GM19035 (cell line): ENCODE results near the gene PTPRT.
"Not testable (repeated sequence)": the region's sequence is repeated elsewhere in the genome, so short reads cannot be mapped to it uniquely, and the experiment has no call there.

ENCODE experiments used
- ATAC-seq: cut with Tn5 transposase; IDR thresholded peaks from one replicate; pipeline ENCODE4 v1.9.1; 2021; ENCODE audit not compliant: unreplicated experiment

PTPRT gene

DNA sequence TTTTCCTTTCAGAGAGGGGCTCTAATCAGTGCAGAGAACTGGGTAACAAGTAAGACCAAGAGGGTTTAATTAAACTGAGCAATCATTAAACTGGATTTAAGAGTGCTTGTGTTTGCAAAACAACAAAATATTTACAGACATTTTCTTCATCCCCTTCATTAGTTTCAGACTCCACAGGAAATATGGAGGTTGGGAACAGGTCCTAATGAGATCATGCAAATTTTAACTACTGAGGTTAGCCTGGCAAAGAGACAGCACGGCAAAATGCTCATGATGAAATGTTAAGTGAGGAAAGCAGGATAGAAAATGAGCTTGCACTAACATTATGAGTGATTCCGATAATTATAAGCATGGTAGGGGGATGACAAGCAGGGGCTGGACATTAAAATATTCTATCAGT is 268.9 kb downstream of the PTPRT start:
- no peak for ATAC-seq

DNA sequence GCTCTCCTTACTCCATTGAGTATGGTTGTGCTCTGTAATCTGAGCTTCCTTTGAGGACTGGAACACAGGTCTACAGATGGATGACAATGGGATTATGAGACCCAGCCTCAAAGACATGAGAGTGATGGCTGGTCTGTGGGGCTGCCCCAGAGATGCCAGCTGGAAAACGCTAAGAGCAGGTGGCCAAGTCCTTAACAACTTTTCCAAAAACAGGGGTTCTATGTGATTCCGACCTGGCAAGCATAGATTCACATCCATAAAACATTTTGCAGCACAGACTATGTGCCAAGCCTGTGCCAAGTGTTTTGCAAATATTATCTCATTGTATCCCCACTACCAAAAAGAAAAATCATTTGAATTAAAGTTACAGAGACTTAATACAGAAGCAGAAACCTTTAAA is 270.4 kb downstream of the PTPRT start:
- ATAC-seq = no peak

DNA sequence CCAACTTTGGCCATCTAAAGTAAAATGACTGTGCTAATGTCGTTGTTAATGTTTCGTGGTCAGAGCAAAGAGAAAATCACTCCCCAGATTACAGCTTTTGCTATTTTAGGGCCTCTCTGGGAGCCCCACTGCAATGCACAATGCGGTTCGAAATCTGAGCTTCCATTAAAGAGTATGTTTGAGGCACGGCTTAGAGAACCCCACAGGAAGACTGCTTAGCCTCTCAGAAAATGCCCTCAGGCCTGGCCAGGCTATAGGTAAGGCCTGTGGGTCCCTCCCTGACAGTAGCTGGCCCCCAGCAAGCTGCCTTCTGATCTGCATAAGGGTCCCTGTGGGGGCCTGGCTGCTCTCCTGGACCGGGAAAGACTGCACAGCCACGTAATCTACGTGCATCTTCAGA is 274.6 kb downstream of the PTPRT start:
- no peak for ATAC-seq

DNA sequence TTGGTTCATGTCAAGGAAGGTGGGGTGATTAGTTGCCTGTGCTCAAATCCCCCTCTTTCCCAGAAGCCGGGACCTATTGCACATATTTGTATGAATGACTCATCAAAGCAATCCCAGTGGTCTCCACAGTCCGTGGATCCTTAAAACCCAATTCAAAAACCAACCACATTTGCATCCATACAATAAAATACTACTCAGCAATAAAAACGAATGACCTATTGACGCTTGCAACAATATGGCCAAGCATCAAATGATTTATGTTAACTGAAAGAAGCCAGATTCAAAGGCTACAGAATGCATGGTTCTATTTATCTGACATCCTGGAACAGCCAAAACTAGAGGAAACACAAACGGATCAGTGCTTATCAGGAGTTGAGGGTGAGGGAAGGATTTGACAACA is 275.4 kb downstream of the PTPRT start:
- ATAC-seq = no peak

DNA sequence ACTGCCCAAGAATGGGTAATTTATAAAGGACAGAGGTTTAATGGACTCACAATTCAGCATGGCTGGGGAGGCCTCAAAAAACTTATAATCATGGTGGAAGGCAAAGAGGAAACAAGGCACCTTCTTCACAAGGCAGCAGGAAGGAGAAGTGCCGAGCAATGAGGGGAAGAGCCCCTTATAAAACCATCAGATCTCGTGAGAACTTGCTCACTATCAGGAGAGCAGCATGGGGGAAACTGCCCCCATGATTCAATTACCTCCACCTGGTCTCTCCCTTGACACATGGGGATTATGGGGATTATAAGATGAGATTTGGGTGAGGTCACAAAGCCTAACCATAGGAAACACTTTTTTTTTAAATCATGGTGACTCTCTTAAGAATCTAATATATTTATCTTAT is 278.9 kb downstream of the PTPRT start:
- not testable (repeated sequence) for ATAC-seq

DNA sequence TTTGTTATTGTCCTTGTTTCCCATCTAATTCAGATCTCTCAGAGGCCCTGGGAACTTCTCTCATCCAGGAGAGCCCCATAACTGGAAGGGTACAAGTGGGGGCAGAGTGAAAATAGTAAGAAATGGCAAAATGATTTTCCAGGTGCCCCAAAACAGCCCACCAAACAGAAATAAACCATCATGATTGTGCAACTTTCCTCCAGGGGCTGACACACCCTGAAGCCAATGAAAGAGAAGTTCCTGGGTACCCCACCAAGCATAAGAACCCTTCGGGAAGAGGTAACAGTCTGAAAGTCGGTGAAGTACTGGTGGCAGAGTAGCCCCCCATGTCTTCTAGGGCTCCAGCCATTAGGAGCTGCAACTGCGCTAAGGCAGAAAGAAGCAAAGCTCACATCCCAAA is 282.0 kb downstream of the PTPRT start:
- ATAC-seq = no peak

DNA sequence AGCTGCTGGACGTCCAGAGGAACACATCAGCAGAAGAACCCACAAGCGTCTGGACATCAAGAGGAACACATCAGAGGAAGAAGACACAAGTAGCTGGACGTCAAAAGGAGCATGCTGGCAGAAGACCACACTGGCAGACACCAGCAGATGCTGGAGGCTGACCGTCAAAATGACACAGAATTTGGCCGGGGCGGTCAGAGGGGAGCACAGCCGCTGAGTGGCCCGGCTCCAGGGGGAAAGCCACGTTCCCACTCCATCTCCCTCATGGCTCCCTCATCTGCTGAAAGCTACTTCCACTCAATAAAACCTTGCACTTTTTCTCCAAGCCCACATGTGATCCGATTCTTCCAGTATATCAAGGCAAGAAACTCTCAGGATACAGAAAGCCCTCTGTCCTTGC is 283.6 kb downstream of the PTPRT start:
- ATAC-seq = no peak

DNA sequence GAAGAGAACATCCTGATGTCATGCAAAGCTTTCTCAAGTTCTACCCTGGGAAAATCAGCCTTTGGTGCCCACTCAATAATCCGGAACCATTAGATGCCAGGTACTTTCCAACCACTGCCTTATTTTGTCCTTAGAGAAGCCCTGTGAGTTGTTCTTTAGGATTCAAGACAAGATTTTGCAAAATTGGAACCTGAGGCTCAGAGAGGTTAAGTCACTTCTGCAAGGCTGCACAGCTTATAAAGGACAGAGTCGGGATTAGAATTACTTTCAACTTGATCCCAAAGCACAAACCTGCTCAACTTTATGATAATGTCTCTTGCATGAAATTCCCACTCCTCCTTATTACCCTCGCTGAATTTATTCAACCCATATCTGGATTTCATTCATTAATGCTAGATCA is 287.2 kb downstream of the PTPRT start:
- no peak for ATAC-seq

DNA sequence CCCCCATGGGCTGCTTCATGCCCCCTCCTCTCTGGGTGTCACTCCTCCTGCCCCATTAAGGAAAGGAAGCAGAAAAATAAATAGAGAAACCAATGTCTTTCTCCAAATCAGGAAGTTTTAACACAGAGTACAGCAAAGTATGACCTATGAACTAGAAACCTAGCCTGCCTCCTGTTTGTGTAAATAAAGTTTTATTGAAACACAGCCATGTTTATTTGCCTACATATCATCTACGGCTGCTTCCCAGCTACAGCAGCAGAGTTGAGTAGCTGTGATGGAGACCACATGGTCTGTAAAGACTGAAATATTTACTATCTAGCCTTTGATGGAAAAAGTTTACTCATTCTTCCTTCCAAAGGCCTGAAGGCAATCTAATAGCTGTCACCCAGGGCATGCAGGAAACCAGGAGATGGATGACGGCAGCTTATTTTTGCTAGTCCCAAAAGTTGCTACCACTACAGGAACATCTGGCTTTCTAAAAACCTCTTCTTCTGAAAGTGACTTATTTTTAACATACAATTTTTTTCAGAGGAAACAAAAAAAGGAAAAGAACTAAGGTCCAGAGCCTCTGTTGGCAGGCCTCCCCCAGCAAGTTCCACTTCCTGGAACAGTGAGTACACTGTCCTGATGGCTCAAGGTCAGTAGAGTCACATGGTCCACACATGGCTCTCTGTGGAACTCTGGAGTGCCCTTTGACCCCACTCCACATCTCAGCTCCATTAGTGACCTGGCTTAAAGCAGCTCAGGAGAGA is 287.8 kb downstream of the PTPRT start:
- ATAC-seq = no peak

DNA sequence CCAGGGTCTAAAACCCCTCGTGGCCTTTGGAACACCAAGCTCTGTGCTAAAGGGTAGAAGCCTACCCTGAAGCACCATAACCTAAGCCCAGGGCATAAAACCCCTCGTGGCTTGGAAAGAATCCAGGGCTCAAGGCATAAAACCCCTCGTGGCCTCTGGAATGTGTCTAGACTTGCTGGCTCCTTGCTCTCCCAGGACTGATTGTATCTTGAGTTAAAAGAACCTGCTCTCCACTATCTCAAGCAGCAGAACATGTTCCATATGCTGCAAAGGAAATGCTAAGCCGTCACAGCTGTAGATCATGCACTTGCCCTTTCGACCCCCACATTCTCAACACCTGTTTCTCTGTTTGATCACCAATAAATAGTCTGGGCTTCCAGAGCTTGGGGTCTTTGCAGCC is 288.9 kb downstream of the PTPRT start:
- not testable (repeated sequence) for ATAC-seq

DNA sequence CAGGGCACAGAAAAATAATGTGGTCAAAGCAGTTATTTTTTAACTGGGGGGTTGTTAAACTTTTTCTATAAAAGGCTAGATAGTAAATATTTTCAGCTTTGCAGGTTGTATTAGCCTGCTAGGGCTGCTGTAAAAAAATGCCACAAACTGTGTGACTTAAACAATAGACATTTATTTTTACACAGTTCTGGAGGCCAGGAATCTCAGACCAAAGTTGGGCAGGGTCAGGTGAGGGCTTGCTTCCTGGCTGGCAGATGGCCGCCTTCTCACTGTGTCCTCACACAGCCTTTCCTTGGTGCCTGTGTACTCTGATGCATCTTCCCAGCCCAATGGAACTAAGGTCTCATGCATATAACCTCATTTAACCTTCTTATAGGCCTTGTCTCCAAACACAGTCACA is 294.7 kb downstream of the PTPRT start:
- ATAC-seq = no peak

DNA sequence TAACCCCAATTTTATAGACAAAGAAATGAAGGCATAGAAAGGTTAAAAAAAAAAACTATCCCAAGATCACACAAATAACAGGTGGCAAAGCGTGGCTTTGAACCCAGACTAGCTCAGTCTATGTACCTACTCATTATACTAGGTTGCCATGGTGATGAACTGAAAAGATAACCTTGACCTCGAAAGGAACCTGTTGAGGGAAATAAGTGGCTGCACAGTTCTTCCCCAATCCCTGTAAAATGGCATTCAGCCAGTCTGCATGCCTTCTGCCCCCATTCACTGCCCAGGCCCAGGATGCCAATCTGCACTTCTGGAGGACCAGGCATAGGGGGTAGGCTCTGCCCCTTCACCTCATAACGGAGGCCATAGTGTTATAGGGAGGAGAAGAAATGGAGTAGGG is 295.2 kb downstream of the PTPRT start:
- no peak for ATAC-seq

DNA sequence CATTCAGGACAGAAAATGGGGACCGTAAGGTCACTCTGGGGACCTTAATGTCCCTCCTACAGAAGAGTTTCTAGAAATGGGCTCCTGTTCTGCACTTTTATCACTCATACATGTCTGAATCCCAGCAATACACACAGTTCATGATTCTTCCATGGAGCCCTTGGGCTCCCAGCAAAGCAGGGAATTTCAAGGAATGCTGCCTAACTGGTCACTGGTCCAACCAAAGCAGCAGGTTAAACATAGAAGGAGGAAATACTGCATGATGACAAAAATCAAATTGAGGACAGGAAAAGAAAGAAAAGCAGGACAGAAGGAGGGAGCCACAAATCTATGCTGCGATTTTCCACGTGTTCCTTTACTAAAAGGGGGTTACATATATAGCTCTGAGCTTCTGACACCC is 300.2 kb downstream of the PTPRT start:
- ATAC-seq = no peak

DNA sequence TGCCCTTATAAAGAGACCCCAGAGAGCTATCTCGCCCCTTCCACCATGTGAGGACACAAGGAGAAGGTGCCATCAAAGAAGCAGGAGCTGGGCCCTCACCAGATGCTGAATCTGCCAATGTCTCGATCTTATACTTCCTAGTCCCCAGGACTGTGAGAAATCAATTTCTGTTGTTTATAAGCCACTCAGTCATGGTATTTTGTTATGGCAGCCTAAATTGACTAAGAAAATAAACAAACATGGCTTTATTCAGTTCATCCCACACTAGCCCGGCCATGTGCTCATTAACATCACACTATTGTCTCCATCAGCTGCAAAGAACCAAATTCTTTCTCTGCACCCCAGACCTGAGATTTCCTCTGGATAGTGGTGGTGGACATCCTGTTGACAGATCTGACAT is 302.4 kb downstream of the PTPRT start:
- ATAC-seq = no peak

DNA sequence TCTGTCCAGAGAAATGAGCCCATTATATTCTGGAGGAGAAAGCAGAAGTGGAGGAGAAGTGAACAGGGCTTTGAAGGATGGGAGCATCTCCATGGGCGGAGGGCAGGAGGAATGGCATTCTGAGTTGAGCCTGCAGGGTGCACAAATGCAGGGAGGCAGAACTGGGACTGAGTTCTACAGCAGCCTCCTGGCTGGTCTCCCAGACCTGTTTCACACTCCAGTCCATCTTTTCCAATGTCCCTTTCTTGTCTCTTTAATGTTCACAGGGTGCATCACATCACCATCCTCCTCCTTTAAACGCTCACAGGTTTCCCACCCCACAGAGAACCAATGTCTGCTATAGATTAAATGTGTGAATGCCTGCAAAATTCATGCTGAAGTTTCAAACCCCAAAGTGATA is 302.9 kb downstream of the PTPRT start:
- no peak for ATAC-seq

DNA sequence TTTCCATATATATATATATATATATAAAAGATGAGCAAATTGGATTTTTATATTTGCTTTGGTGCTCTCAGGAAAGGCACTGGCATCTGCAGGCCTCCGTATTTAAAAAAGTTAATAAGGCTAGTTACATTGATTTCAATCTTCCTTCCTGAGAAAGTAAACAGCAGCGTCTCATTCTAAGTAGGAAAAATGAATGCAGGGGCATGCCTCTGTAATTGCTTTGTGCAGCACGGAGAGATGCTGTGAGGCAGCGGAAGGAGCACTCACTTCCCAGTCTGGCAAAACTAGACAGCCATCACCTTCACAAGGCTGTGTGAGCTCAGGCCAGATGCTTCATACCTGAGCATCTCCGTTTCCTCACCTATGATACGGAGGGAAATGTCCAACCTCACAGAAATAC is 303.7 kb downstream of the PTPRT start:
- no peak for ATAC-seq

DNA sequence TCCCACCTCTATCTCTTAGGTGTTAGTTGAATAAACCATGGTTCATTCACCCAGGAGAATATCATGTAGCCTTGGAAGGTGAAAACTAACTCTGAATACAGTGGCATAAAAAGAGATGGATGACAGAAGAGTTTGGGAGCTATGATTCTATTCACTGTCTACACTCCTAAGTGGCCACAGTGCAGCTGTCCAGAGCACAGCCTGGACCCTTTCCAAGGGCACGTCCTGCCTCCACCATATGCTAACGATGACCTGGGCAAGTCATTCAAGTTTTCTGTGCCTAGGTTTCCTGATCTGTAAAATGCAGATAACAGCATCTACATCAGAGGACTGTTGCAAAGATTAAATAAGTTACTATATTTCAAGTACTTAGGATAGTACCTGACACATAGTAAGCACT is 314.1 kb downstream of the PTPRT start:
- ATAC-seq = no peak

DNA sequence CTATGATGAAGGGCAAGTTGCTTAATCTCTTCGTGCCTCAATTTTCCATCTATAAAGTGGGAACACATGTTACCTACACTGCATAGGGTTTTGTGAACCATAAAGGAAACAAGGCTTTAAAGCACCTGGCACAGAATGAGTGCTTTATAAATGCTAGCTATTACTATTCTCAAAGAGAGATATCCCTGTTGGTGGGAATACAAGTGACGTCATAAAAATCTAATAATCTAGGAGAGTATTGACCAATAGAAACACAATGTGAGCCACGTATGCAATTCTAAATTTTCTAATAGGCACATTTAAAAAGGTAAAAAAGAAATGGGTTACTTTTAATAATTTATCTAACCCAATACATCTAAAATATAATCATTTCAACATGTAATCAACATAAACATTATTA is 316.4 kb downstream of the PTPRT start:
- ATAC-seq = no peak

DNA sequence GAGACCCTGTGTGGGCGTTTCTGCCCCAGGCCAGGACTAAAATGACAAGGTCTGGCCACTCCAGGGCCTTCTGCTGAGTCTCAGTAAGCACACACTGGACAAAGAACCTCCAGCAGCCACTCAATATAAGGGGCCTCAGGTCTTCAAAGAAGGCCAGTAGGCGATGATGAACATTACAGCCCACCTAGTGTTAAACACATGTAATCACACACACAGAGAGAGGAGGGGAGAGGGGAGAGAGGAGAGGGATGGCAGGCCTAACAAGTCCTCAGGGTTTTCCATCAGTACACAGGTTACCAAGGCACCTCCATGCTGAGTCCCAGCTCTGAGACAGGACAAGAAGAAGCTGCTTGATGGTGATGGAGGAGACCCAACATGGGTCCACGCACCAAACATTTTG is 325.6 kb downstream of the PTPRT start:
- ATAC-seq = no peak

DNA sequence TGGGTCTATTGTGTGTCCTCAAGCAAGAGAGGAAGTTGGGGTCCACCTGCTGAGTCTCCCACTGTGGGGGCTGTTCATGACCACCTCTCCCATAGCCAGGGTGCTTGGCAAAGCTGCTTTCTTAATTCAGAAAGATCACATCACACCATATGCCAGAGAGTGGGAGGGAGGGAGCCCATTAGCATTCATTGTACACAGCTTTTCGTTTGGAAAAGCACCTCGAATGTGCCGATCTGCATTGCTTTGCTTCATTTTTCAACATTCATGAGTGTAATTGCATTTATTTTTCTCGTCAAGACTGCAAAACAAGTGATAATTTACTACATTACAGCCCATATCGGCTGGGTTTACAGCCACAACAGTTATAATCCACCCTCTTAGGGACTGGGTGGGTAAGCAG is 327.3 kb downstream of the PTPRT start:
- no peak for ATAC-seq

DNA sequence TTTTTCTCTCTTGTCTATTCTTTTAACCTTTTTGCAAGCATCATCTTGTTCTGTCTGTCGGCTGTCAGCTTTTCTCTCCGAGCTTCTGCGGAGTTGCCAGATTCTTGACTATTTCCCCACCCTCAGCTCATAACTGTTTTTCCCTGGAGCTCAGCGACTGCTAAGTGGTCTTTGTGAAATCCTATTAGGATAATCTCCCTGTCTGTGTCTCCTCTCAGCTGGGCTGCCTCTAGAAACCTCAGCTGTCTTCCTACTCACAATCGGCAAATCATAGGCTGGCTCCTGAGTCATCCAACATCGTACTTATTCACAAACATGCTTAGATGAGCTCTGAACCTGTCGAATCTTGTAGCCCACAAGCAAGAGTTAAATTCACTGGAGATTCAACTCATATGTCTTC is 332.3 kb downstream of the PTPRT start:
- no peak for ATAC-seq

DNA sequence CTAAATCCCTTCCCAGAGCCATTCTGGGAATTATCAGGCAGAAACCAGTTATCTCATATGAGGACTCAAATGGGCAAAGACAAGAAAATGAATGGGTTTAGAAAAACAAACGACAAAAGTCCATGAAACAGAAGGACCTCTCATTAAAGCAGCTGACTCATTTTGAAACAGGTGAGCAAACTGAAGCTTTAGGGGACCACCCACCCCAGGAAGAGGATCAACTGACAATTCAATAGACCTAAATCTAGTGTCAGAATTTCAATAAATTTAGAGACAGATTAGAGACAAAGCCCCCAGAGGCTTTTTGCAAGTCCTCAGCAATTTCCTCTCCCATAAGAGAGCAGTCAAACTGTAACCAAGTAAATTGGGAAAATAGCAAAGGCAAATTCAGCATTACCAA is 333.8 kb downstream of the PTPRT start:
- ATAC-seq = no peak

DNA sequence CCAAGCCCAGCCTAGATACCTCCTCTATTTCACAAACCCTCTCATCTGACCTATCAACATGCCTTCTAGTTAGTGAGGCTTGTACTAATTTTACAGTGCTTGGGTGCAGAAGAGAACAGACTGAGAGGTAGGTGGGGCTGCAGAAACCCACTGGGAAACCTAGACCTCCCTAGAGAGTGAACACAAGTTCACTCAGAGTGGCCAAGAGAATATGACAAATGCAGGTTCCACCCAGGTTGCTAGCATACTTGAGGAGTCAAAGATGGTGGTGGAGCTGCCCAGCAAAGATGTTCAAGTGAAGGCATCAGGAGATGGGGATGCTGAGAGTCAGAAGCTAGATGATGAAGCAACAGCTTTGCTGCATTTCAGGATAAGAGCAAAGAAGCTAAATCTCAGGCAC is 337.0 kb downstream of the PTPRT start:
- no peak for ATAC-seq
